Bronchial epithelial cell (primary cell): ENCODE results near the gene EEFSEC. TPM values are rescaled to one million over a fixed set of nuclear protein-coding genes. Genes with fewer than 3 reads are reported as not detected.

Experiments used
- DNase-seq: peaks from one replicate; pipeline ENCODE4 v3.0.0-alpha.2; 2010; ENCODE audit warnings: low read depth
- FAIRE-seq: peaks from 2 replicates; lab custom pipeline; 2011; peaks lifted over from hg19 to GRCh38; lab: Jason Lieb, UNC
- H3K27me3 ChIP-seq: 2 replicates; pipeline ENCODE4 v1.5.1; 2011; ENCODE audit warnings: low read length; ENCODE audit not compliant: control insufficient read depth, insufficient read depth
- H3K36me3 ChIP-seq: 2 replicates; pipeline ENCODE4 v1.5.1; 2011; ENCODE audit warnings: low read length; ENCODE audit not compliant: control insufficient read depth, insufficient read depth
- H3K4me3 ChIP-seq: 2 replicates; pipeline ENCODE4 v1.5.1; 2011; ENCODE audit warnings: mild to moderate bottlenecking, low read depth, low read length, control low read depth
- CTCF ChIP-seq: IDR thresholded peaks from 2 replicates; pipeline ENCODE4 v1.5.1; 2011; ENCODE audit warnings: mild to moderate bottlenecking, moderate library complexity, low read length, control low read depth, inconsistent platforms; ENCODE audit not compliant: insufficient read depth, severe bottlenecking
- total RNA-seq: library from RNA; depleted of rRNA; stranded (reverse); fragments of >200 nt; gene quantifications from 2 replicates; pipeline ENCODE4 v1.2.1, GENCODE V29; 2014

The EEFSEC gene
- total RNA-seq, 1 donor from 2014 or later = 3.7 TPM

- H3K36me3 ChIP-seq = no peaks in the 10 kb centered on the region
- no peaks in the 10 kb centered on the region for H3K27me3 ChIP-seq
- TF ChIP-seq CTCF = no peak
- DNase-seq = peak; percentile 69
- FAIRE-seq = no peak
- no peak overlapping the region for H3K4me3 ChIP-seq
These were observed 230.3 kb downstream of the EEFSEC start for GRCh38 chr3:128383316-128384235.

GRCh38 chr3:128385080-128385832 is 232.0 kb downstream of the EEFSEC start:
- H3K27me3 ChIP-seq = no peaks in the 10 kb centered on the region
- FAIRE-seq (no peak), DNase-seq (no peak)
- H3K36me3 ChIP-seq = no peaks in the 10 kb centered on the region
- no peak overlapping the region for H3K4me3 ChIP-seq
- no peak for TF ChIP-seq CTCF

GRCh38 chr3:128388932-128389331 is 235.7 kb downstream of the EEFSEC start:
- no peak overlapping the region for H3K4me3 ChIP-seq
- no peaks in the 10 kb centered on the region for H3K27me3 ChIP-seq
- TF ChIP-seq CTCF = no peak
- DNase-seq = no peak
- peak; percentile 68 for FAIRE-seq
- H3K36me3 ChIP-seq = no peaks in the 10 kb centered on the region

- Histone ChIP-seq H3K27me3 (no peaks in the 10 kb centered on the region), H3K4me3 (no peak overlapping the region), H3K36me3 (no peaks in the 10 kb centered on the region)
- DNase-seq = no peak
- TF ChIP-seq CTCF = no peak
- FAIRE-seq = no peak
These were observed 237.6 kb downstream of the EEFSEC start for GRCh38 chr3:128390867-128391266.

GRCh38 chr3:128392021-128392420 is 238.7 kb downstream of the EEFSEC start:
- H3K27me3 ChIP-seq = no peaks in the 10 kb centered on the region
- no peaks in the 10 kb centered on the region for H3K36me3 ChIP-seq
- FAIRE-seq (no peak), DNase-seq (no peak)
- no peak for TF ChIP-seq CTCF
- no peak overlapping the region for H3K4me3 ChIP-seq
